ENCODE results near the gene RBP4. TPM values are rescaled to one million over a fixed set of nuclear protein-coding genes. Genes with fewer than 3 reads are reported as not detected.

RBP4 gene
- polyA plus RNA-seq, 1 of the 3 experiments (the other 2 are of a cell fraction) = not detected

DNA sequence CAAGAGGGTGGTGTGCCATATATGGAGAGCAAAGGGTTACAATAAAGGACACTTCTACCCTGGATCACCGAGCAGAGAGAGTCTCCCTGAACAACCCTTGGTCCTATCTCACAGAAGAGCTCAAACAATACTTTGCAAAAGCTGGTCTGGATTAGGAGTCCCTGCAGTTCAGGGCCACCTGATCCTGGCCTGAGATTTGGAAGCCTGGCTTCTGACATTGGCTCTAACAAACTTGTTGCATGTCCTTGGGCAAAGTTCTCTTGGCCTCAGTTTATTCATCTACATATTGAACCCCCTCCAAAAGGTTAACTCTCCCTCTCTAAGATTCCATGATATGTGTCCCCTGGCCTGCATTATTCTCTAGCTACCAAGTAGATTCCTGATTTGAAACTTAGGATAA lies 1.7 kb downstream of the RBP4 start:
- Histone ChIP-seq H3K4me2 (no peak overlapping the region), H4K20me1 (ENCODE audit: insufficient read depth) (no peaks in the 10 kb centered on the region), H3K27ac (ENCODE audit: low read depth in 2 of 2, low read length in 1 of 2) (no peak overlapping the region), H3K36me3 (replicated peaks in 1 of 2; ENCODE audit: control insufficient read depth in 1 of 2, insufficient read depth in 2 of 2, low read length in 1 of 2) (no peaks in the 10 kb centered on the region), H3K4me1 (ENCODE audit: control insufficient read depth in 1 of 2, insufficient read depth in 2 of 2, low read depth in 1 of 2, low read length in 1 of 2) (peaks cover 0 to 5% of the 10 kb centered on the region in 2 experiments; a peak in 1 of 4 replicates), H3K9ac (no peak overlapping the region), H3K4me3 (ENCODE audit: low read depth in 2 of 2, low read length in 1 of 2) (no peak overlapping the region), H3K79me2 (ENCODE audit: insufficient read depth) (no peaks in the 10 kb centered on the region), H2AFZ (ENCODE audit: low read depth) (no peak overlapping the region), H3K27me3 (ENCODE audit: insufficient read depth) (peaks cover 28% of the 10 kb centered on the region; the same call in 1 of the 2 replicates), H3K9me2 (no peaks in the 10 kb centered on the region), H3K9me3 (no peaks in the 10 kb centered on the region), H3F3A (replicated peaks; ENCODE audit: insufficient read depth) (no peaks in the 10 kb centered on the region)
- ChIA-PET CTCF (interaction anchor here (1.0 to 1.3 kb wide), 2 partner anchors 57 to 81 kb away, joined by 4 read pairs; no protein-coding TSS in a partner anchor), POLR2A (no interaction called here)
- no peak for DNase-seq
- WGBS (ENCODE audit: low lambda C conversion rate) = 44% methylated on average over 1 of the region's 1 CpG
- TF ChIP-seq NRF1 (IDR thresholded peaks at IDR 0.05; ENCODE audit: low read depth, low read length) (no peak), JUND (IDR thresholded peaks at IDR 0.05) (no peak), FOXM1 (IDR thresholded peaks at IDR 0.05; ENCODE audit: low read depth) (no peak), RXRA (IDR thresholded peaks at IDR 0.05; ENCODE audit: borderline replicate concordance, low read depth) (no peak), CHD2 (IDR thresholded peaks at IDR 0.05; ENCODE audit: low read length, partially characterized antibody) (no peak), RAD21 (IDR thresholded peaks at IDR 0.05; ENCODE audit: low read length) (no peak), TEAD4 (IDR thresholded peaks at IDR 0.05; ENCODE audit: borderline replicate concordance, insufficient read depth) (no peak), EZH2phosphoT487 (IDR thresholded peaks at IDR 0.05; ENCODE audit: borderline replicate concordance, low read depth) (no peak), FOXJ3 (CRISPR knock-in tag; IDR thresholded peaks at IDR 0.05) (no peak), RFX5 (IDR thresholded peaks at IDR 0.05; ENCODE audit: low read length) (no peak)
- TF ChIP-seq, protein P1, sequence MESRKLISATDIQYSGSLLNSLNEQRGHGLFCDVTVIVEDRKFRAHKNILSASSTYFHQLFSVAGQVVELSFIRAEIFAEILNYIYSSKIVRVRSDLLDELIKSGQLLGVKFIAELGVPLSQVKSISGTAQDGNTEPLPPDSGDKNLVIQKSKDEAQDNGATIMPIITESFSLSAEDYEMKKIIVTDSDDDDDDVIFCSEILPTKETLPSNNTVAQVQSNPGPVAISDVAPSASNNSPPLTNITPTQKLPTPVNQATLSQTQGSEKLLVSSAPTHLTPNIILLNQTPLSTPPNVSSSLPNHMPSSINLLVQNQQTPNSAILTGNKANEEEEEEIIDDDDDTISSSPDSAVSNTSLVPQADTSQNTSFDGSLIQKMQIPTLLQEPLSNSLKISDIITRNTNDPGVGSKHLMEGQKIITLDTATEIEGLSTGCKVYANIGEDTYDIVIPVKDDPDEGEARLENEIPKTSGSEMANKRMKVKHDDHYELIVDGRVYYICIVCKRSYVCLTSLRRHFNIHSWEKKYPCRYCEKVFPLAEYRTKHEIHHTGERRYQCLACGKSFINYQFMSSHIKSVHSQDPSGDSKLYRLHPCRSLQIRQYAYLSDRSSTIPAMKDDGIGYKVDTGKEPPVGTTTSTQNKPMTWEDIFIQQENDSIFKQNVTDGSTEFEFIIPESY (IDR thresholded peaks at IDR 0.05; ENCODE audit: borderline replicate concordance, low read depth) = no peak
- TF ChIP-seq, protein P2, sequence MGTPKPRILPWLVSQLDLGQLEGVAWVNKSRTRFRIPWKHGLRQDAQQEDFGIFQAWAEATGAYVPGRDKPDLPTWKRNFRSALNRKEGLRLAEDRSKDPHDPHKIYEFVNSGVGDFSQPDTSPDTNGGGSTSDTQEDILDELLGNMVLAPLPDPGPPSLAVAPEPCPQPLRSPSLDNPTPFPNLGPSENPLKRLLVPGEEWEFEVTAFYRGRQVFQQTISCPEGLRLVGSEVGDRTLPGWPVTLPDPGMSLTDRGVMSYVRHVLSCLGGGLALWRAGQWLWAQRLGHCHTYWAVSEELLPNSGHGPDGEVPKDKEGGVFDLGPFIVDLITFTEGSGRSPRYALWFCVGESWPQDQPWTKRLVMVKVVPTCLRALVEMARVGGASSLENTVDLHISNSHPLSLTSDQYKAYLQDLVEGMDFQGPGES (IDR thresholded peaks at IDR 0.05; ENCODE audit: low read depth, low read length) = no peak
- TF ChIP-seq, protein P3, sequence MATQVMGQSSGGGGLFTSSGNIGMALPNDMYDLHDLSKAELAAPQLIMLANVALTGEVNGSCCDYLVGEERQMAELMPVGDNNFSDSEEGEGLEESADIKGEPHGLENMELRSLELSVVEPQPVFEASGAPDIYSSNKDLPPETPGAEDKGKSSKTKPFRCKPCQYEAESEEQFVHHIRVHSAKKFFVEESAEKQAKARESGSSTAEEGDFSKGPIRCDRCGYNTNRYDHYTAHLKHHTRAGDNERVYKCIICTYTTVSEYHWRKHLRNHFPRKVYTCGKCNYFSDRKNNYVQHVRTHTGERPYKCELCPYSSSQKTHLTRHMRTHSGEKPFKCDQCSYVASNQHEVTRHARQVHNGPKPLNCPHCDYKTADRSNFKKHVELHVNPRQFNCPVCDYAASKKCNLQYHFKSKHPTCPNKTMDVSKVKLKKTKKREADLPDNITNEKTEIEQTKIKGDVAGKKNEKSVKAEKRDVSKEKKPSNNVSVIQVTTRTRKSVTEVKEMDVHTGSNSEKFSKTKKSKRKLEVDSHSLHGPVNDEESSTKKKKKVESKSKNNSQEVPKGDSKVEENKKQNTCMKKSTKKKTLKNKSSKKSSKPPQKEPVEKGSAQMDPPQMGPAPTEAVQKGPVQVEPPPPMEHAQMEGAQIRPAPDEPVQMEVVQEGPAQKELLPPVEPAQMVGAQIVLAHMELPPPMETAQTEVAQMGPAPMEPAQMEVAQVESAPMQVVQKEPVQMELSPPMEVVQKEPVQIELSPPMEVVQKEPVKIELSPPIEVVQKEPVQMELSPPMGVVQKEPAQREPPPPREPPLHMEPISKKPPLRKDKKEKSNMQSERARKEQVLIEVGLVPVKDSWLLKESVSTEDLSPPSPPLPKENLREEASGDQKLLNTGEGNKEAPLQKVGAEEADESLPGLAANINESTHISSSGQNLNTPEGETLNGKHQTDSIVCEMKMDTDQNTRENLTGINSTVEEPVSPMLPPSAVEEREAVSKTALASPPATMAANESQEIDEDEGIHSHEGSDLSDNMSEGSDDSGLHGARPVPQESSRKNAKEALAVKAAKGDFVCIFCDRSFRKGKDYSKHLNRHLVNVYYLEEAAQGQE (IDR thresholded peaks at IDR 0.05; ENCODE audit: low read depth, low read length) = no peak
- TF ChIP-seq, protein P4, sequence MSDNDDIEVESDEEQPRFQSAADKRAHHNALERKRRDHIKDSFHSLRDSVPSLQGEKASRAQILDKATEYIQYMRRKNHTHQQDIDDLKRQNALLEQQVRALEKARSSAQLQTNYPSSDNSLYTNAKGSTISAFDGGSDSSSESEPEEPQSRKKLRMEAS (IDR thresholded peaks at IDR 0.05; ENCODE audit: low read depth) = no peak
